K562 (cell line): ENCODE data around the gene CHPF2. TPM values are rescaled to one million over a fixed set of nuclear protein-coding genes. Genes with fewer than 3 reads are reported as not detected.
A peak's percentile ranks its signal among the peaks of the same experiment; 100 is the strongest.

Experiments
- ATAC-seq: fragments of 200-7000 bp; cut with Tn5 transposase; 3 replicates; pipeline ENCODE4 v1.9.1; 2020; ENCODE audit warnings: moderate library complexity
- BruUV-seq: library from RNA; stranded (reverse); fragments of 400-500 nt; replicated peaks from 2 replicates; lab custom pipeline; 2021; lab: Mats Ljungman, UMichigan
- CTCF ChIA-PET: fragments of 300-600 bp; formaldehyde crosslinking; extraction: SDS; loops from one replicate; lab custom pipeline; 2021; ENCODE audit warnings: low intra/inter-chr PET ratio; lab: Yijun Ruan, JAX
- POLR2A ChIA-PET: fragments of 300-600, 350-650 bp; sonication (Branson Sonifier 250); formaldehyde crosslinking; extraction: SDS; loops from one replicate; lab custom pipeline; 2021; ENCODE audit warnings: antibody characterized with exemption, inconsistent platforms; lab: Yijun Ruan, JAX
- DNase-seq, 4 experiments: peaks; one replicate each; pipeline versions ENCODE4 v3.0.0 to v3.0.0-alpha.2; 2011 to 2018; ENCODE audit warnings: low spot score in 3 of 4, mixed read lengths in 3 of 4; ENCODE audit errors: extremely low read depth in 1 of 4
- FAIRE-seq: peaks from 2 replicates; lab custom pipeline; 2011; peaks lifted over from hg19 to GRCh38; lab: Jason Lieb, UNC
- H2AFZ ChIP-seq: 2 replicates; pipeline ENCODE4 v1.6.0; 2011; ENCODE audit warnings: low read depth, low read length, control low read depth, inconsistent platforms
- H3K27ac ChIP-seq: fragments of 200-600 bp; 3 replicates; pipeline ENCODE4 v1.8.0; 2011; ENCODE audit warnings: low read depth, mild to moderate bottlenecking, control low read depth, inconsistent platforms, low read length, moderate library complexity, mixed read lengths; ENCODE audit errors: extremely low read depth
- H3K27me3 ChIP-seq, 2 experiments: fragments of 300-600 bp in 1 of 2; 2 replicates in 1 of 2; 3 replicates in 1 of 2; pipeline versions ENCODE4 v1.6.0 to v1.8.0; 2011; ENCODE audit warnings: inconsistent platforms in 2 of 2, low read length in 2 of 2, mild to moderate bottlenecking in 1 of 2, mixed read lengths in 1 of 2, moderate library complexity in 1 of 2; ENCODE audit not compliant: control insufficient read depth in 2 of 2, insufficient read depth in 2 of 2
- H3K36me3 ChIP-seq: fragments of 300-600 bp; 3 replicates; pipeline ENCODE4 v1.8.0; 2011; ENCODE audit warnings: mild to moderate bottlenecking, low read length, inconsistent platforms; ENCODE audit not compliant: control insufficient read depth, insufficient read depth
- H3K4me1 ChIP-seq, 2 experiments: fragments of 200-600 bp in 1 of 2; replicated peaks in 1 of 2; 2 replicates in 1 of 2; 3 replicates in 1 of 2; pipeline versions ENCODE4 v1.5.1 to v1.8.0; 2011; ENCODE audit warnings: inconsistent platforms in 2 of 2, low read length in 2 of 2, mild to moderate bottlenecking in 1 of 2, mixed read lengths in 1 of 2, moderate library complexity in 1 of 2; ENCODE audit not compliant: control insufficient read depth in 2 of 2, insufficient read depth in 2 of 2
- H3K4me2 ChIP-seq: 2 replicates; pipeline ENCODE4 v1.6.1; 2011; ENCODE audit warnings: low read length, control low read depth, inconsistent platforms, mixed read lengths; ENCODE audit not compliant: insufficient read depth
- H3K4me3 ChIP-seq: fragments of 200-600 bp; sonication (generic), shearing (Covaris generic); 2 replicates; pipeline ENCODE4 v1.5.1; 2016; ENCODE audit warnings: control low read depth, inconsistent platforms
- H3K79me2 ChIP-seq: fragments of 200-600 bp; 3 replicates; pipeline ENCODE4 v1.8.0; 2011; ENCODE audit warnings: low read length, inconsistent platforms; ENCODE audit not compliant: control insufficient read depth, insufficient read depth
- H3K9ac ChIP-seq, 2 experiments: 2 replicates each; pipeline versions ENCODE4 v1.6.0 to v1.6.1; 2011; ENCODE audit warnings: low read depth in 2 of 2, low read length in 2 of 2, control low read depth in 1 of 2, inconsistent platforms in 1 of 2, mild to moderate bottlenecking in 1 of 2, mixed read lengths in 1 of 2; ENCODE audit not compliant: insufficient read depth in 1 of 2
- H3K9me1 ChIP-seq: one replicate; pipeline ENCODE4 v1.6.0; 2011; ENCODE audit warnings: inconsistent platforms, mild to moderate bottlenecking, low read length, moderate library complexity; ENCODE audit not compliant: control insufficient read depth, insufficient read depth
- H3K9me3 ChIP-seq: replicated peaks from 2 replicates; pipeline ENCODE4 v1.5.1; 2011; ENCODE audit warnings: low read depth, low read length, inconsistent platforms; ENCODE audit not compliant: control insufficient read depth, insufficient read depth
- H4K20me1 ChIP-seq: replicated peaks from 2 replicates; pipeline ENCODE4 v1.6.1; 2011; ENCODE audit warnings: low read length, inconsistent platforms, mixed read lengths; ENCODE audit not compliant: control insufficient read depth, insufficient read depth
- ATF2 ChIP-seq: sonication (generic); formaldehyde crosslinking; IDR thresholded peaks from 2 replicates; pipeline ENCODE4 v1.8.1; 2022; ENCODE audit warnings: missing genetic modification reagents
- CBFA2T2 ChIP-seq: fragments of 450-650 bp; conservative IDR thresholded peaks from 2 replicates; pipeline ENCODE4 v1.6.1; 2017; ENCODE audit warnings: mild to moderate bottlenecking
- CGGBP1 ChIP-seq: fragments of 250-450 bp; sonication (Bioruptor Pico); IDR thresholded peaks from 2 replicates; pipeline ENCODE4 v1.9.0; 2021; ENCODE audit warnings: mild to moderate bottlenecking
- CHCHD3 ChIP-seq: fragments of 250-450 bp; sonication (Bioruptor Pico); IDR thresholded peaks from 2 replicates; pipeline ENCODE4 v2.1.2; 2022; ENCODE audit warnings: mild to moderate bottlenecking
- CREB3L1 ChIP-seq: fragments of 450-650 bp; IDR thresholded peaks from 2 replicates; pipeline ENCODE4 v1.6.1; 2014; ENCODE audit warnings: low read depth, mild to moderate bottlenecking, moderate library complexity, borderline replicate concordance
- ELF2 ChIP-seq: fragments of 250-450 bp; sonication (Bioruptor Pico); IDR thresholded peaks from 2 replicates; pipeline ENCODE4 v1.5.0; 2021; ENCODE audit warnings: mild to moderate bottlenecking
- FOXJ3 ChIP-seq: sonication (generic); formaldehyde crosslinking; IDR thresholded peaks from 2 replicates; pipeline ENCODE4 v1.4.0; 2020; ENCODE audit warnings: mild to moderate bottlenecking, missing genetic modification reagents
- FOXK2 ChIP-seq, 2 experiments: fragments of 450-650 bp; IDR thresholded peaks in 1 of 2; conservative IDR thresholded peaks in 1 of 2; 2 replicates each; pipeline ENCODE4 v1.6.1; 2016; ENCODE audit warnings: low read depth in 2 of 2, mild to moderate bottlenecking in 1 of 2
- HDAC6 ChIP-seq: IDR thresholded peaks from 2 replicates; pipeline ENCODE4 v1.6.1; 2012; ENCODE audit warnings: low read depth, mild to moderate bottlenecking, control low read depth, inconsistent platforms, low read length, moderate library complexity
- PHTF2 ChIP-seq: fragments of 250-450 bp; sonication (Bioruptor Pico); IDR thresholded peaks from 2 replicates; pipeline ENCODE4 v1.5.0; 2021; ENCODE audit warnings: mild to moderate bottlenecking
- RBM39 ChIP-seq: fragments of 200-400 bp; formaldehyde crosslinking; optimal IDR thresholded peaks from 2 replicates; pipeline ENCODE3; 2018; ENCODE audit warnings: low read depth, low read length
- TRIM28 ChIP-seq: fragments of 450-650 bp; IDR thresholded peaks from 2 replicates; pipeline ENCODE4 v1.6.1; 2017
- ZNF239 ChIP-seq: fragments of 250-450 bp; sonication (Bioruptor Pico); IDR thresholded peaks from 2 replicates; pipeline ENCODE4 v1.4.0; 2020; ENCODE audit warnings: mild to moderate bottlenecking
- ZNF41 ChIP-seq: fragments of 250-450 bp; sonication (Bioruptor Pico); conservative IDR thresholded peaks from 2 replicates; pipeline ENCODE4 v1.4.0; 2020; ENCODE audit warnings: mild to moderate bottlenecking
- WGBS: fragments of 100-300 bp; shearing (Covaris generic); methylation state at CpG from one replicate; pipeline ENCODE4 v1.1.6; 2016; ENCODE audit warnings: low coverage, mixed read lengths; ENCODE audit not compliant: insufficient coverage; ENCODE audit errors: missing lambda C conversion rate; 5-methylcytosine and 5-hydroxymethylcytosine counted together
- in situ Hi-C: fragments of 300-500 bp; cut with MboI; formaldehyde crosslinking; loops from 4 replicates; pipeline ENCODE4 v1.15.0; 2018; ENCODE audit warnings: inconsistent platforms, mixed read lengths
- intact Hi-C: fragments of 100-400 bp; cut with micrococcal nuclease; formaldehyde crosslinking; loops from 2 replicates; pipeline ENCODE4 v1.14.2; 2022
- polyA plus RNA-seq, 8 experiments: library from polyadenylated mRNA; depleted of rRNA in 4 of 8; stranded (reverse) in 5 of 8; unstranded in 3 of 8; fragments of >200 nt; fragmentation: Nextera tagmentation in 2 of 8; fragmentation: Illumina TruSeq in 1 of 8; extraction: Ambion mirVana in 2 of 8; extraction: Trizol in 1 of 8; gene quantifications; 2 replicates each; pipeline versions ENCODE4 v1.2.1 to v1.2.3, GENCODE V29; 2011 to 2014; ENCODE audit warnings: inconsistent platforms in 1 of 8, missing spikeins in 1 of 8
- total RNA-seq, 7 experiments: library from RNA; depleted of rRNA in 6 of 7; stranded (reverse); fragments of >200 nt in 6 of 7; fragmentation: Illumina TruSeq in 2 of 7; extraction: Trizol in 2 of 7; gene quantifications; 2 replicates each; pipeline versions ENCODE4 v1.2.1 to v1.2.3, GENCODE V29; 2011 to 2021; ENCODE audit warnings: low replicate concordance in 1 of 7

CHPF2 gene
- total and polyA plus RNA-seq, 9 of the 15 experiments (the other 6 are each of a cell fraction or from before 2014, with no cell fraction given): 0.08 to 32.8 (median 10.5) TPM

DNA sequence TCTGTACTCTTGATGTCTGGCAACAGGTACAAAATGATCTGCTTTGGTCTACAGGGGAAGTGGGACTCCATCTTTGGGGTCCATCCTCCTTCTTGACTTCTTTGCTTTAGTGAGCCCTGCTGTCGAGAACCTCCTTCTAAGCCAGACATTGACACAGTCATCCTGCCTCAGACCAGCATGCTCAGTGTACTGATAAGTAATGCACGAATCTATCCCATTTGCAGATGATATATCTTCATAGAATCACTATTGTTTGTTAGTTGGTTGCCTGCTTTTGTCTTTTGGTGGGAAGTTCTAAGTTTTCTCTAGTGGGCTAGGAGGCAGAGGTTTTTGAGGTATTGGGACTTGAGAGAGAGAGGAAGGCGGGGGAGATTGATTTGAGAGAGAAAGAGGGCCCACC is 30.9 kb upstream of the CHPF2 start:
- peak; percentile 80 for TF ChIP-seq ZNF239 (CRISPR knock-in tag)
- no peak for TF ChIP-seq CGGBP1 (CRISPR knock-in tag)
- peaks cover 89 to 93% of the 10 kb centered on the region in 2 experiments for H3K27me3 ChIP-seq
- ChIA-PET CTCF (no interaction called here), POLR2A (no interaction called here)
- H3K9me1 ChIP-seq: no peaks in the 10 kb centered on the region
- peaks cover 21% of the 10 kb centered on the region; the same call in 1 of the 2 replicates for H4K20me1 ChIP-seq
- WGBS: 0% methylated on average over 3 of the region's 3 CpGs
- peaks cover 0 to 14% of the 10 kb centered on the region in 2 experiments; a peak in 2 of 5 replicates for H3K4me1 ChIP-seq
- H3K4me3 ChIP-seq: no peak overlapping the region
- H3K9me3 ChIP-seq: no peaks in the 10 kb centered on the region
- H2AFZ ChIP-seq: no peak overlapping the region
- no TSS peak for BruUV-seq
- H3K79me2 ChIP-seq: no peaks in the 10 kb centered on the region
- H3K27ac ChIP-seq: no peak overlapping the region
- no peak overlapping the region for H3K9ac ChIP-seq
- in situ Hi-C loops: no loop called here
- DNase-seq: no peak
- no peak for ATAC-seq
- intact Hi-C loops: no loop called here
- no peak overlapping the region for H3K4me2 ChIP-seq
- H3K36me3 ChIP-seq: no peaks in the 10 kb centered on the region
- peak; percentile 62 for FAIRE-seq

DNA sequence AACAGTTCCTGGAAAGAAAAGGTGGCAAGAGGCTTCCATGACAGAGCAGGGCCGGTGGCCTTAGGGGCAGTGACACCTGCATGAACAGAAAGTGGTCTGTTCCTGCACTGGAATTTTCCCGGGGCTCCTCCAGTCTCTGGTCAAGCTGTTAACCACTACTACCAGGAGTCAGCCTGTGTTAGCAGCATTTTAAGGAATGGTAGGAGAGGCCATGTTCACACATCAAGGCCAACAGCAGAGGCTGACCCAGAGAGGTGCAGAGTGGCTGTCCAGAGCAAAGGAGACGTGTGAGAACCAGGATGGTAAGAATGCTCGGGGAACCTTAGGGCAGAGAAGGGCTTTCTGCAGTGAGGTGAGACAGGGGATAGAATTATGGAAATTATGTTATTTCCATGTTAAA is 30.5 kb upstream of the CHPF2 start:
- ATAC-seq (no peak), DNase-seq (no peak), FAIRE-seq (no peak)
- Histone ChIP-seq H3K9ac (no peak overlapping the region), H2AFZ (no peak overlapping the region), H3K4me2 (no peak overlapping the region), H3K36me3 (no peaks in the 10 kb centered on the region), H4K20me1 (peaks cover 19% of the 10 kb centered on the region), H3K79me2 (no peaks in the 10 kb centered on the region), H3K9me1 (no peaks in the 10 kb centered on the region), H3K4me3 (no peak overlapping the region), H3K4me1 (peaks cover 3 to 17% of the 10 kb centered on the region in 2 experiments), H3K9me3 (no peaks in the 10 kb centered on the region), H3K27me3 (peaks cover 85 to 89% of the 10 kb centered on the region in 2 experiments; a peak in 4 of 5 replicates), H3K27ac (no peak overlapping the region)
- CTCF ChIA-PET: no interaction called here
- POLR2A ChIA-PET: no interaction called here
- TF ChIP-seq CHCHD3 (CRISPR knock-in tag): no peak
- no peak for TF ChIP-seq FOXK2 (conservative IDR thresholded peaks at IDR 0.05 in 1 of 2, IDR thresholded peaks at IDR 0.05 in 1 of 2; ENCODE audit: low read depth in 2 of 2)
- TF ChIP-seq CBFA2T2: no peak
- TF ChIP-seq ATF2: no peak
- no peak for TF ChIP-seq TRIM28
- no peak for TF ChIP-seq ZNF41 (CRISPR knock-in tag)
- no peak for TF ChIP-seq CREB3L1
- no peak for TF ChIP-seq RBM39
- TF ChIP-seq FOXJ3 (CRISPR knock-in tag): no peak
- TF ChIP-seq ELF2: no peak
- TF ChIP-seq PHTF2: no peak
- TF ChIP-seq HDAC6: no peak
- intact Hi-C loops (no loop called here), in situ Hi-C loops (no loop called here)
- no TSS peak for BruUV-seq
- WGBS: 1% methylated on average over 4 of the region's 4 CpGs
